Neural progenitor cell (in vitro differentiated cells): Measurements from ENCODE around the gene GGT5.

Source experiments
- EZH2 ChIP-seq: fragments of 200-600 bp; sonication (generic); IDR thresholded peaks from 2 replicates; pipeline ENCODE4 v1.6.1; 2017; ENCODE audit warnings: antibody characterized with exemption, mild to moderate bottlenecking, moderate library complexity
- TF ChIP-seq, protein P1 (sequence below): fragments of 200-600 bp; sonication (generic); IDR thresholded peaks from 2 replicates; pipeline ENCODE4 v1.5.1; 2017; ENCODE audit warnings: antibody characterized with exemption, mild to moderate bottlenecking

DNA sequence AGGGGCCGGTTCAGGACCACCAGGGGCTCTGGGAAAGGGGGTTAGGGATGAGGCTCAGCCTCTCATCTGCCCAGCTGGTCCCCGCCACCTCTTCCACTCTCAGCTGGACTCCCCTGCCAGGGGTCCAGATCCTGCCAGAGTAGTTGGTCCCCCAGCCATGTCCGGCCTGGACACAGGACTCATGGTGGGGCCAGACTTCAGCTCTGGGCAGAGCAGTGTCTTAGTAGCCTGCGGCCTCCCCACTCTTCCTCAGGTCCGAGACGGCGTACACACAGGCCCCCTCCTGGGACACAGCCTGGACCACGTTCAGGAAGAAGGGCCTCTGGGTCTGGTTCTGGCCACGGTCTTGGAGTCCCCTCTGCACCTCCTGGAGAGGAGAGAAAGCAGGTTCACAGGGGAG, 25.1 kb downstream of the GGT5 start:
- TF ChIP-seq, protein P1, sequence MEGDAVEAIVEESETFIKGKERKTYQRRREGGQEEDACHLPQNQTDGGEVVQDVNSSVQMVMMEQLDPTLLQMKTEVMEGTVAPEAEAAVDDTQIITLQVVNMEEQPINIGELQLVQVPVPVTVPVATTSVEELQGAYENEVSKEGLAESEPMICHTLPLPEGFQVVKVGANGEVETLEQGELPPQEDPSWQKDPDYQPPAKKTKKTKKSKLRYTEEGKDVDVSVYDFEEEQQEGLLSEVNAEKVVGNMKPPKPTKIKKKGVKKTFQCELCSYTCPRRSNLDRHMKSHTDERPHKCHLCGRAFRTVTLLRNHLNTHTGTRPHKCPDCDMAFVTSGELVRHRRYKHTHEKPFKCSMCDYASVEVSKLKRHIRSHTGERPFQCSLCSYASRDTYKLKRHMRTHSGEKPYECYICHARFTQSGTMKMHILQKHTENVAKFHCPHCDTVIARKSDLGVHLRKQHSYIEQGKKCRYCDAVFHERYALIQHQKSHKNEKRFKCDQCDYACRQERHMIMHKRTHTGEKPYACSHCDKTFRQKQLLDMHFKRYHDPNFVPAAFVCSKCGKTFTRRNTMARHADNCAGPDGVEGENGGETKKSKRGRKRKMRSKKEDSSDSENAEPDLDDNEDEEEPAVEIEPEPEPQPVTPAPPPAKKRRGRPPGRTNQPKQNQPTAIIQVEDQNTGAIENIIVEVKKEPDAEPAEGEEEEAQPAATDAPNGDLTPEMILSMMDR = no peak
- no peak for TF ChIP-seq EZH2
